ENCODE results near the gene KCNQ1. TPM values are rescaled to one million over a fixed set of nuclear protein-coding genes. Genes with fewer than 3 reads are reported as not detected.
A peak's percentile ranks its signal among the peaks of the same experiment; 100 is the strongest.

The KCNQ1 gene
- total and polyA plus RNA-seq, 2 of the 13 experiments (the other 11 are each of a cell fraction or from before 2014, with no cell fraction given): 0.02 to 0.08 TPM

DNA sequence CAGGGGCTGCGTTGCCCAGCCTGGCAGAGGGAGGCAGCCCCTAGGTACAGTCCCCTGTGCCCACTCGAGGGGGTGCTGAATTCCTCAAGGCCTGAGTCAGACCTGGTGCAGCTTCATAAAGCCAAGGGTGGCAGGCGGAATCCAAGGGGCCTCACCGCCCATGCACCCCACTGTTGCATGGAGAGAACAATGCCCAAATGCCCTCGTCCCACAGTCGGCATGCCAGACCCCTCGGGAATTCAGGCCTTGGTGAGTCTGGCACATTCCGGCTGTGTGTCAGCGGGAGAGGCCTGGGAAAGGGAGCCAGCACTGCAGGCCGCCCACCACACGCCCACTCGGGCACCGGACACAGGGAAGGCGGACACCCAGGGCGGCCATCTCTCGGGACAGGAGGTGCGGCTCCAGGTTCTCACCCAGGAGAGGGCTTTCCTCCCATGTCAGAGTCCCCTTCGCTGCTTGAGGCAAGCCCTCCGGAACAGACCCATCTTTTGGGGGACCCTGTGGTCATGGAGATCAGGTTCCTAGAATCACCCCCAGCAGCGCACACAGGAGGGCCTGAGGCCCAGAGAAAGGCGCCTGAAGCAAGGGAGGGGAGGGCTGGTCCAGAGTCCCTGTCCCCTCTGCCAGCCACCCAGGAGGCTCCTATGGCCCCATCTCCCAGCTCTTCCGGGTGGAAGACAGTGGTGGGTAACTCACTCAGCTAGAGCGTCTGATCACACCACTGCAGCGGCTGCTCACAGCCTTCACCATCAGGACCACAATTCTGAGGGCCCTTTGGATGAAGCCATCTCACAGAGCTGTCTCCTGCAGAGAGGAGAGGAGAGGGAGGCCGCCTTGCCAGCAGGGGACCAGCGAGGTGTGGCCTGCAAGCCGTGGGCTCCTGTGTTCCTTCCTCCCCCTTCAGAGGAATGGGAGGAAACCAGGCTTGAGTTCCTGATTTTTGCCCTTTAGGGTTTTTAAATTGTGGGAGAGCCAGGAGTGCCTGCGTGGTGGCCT is 286.6 kb downstream of the KCNQ1 start (continued):
- TF ChIP-seq ZNF800 (CRISPR knock-in tag; IDR thresholded peaks at IDR 0.05): 0 out of 2 replicates have a peak, but pooled peaks have one; percentile 55
- no peak for TF ChIP-seq FOXM1 (CRISPR knock-in tag; IDR thresholded peaks at IDR 0.05)
- TF ChIP-seq MED13 (CRISPR knock-in tag; IDR thresholded peaks at IDR 0.05): peak; percentile 56; the same call in 1 of the 2 replicates
- no peak for TF ChIP-seq GABPA (IDR thresholded peaks at IDR 0.05; ENCODE audit: low read depth, low read length)
- 0 out of 2 replicates have a peak, but pooled peaks have one; percentile 37 for TF ChIP-seq GABPA (CRISPR knock-in tag; IDR thresholded peaks at IDR 0.05; ENCODE audit: low read depth)
- 0 out of 2 replicates have a peak, but pooled peaks have one; percentile 54 for TF ChIP-seq ZNF354B (CRISPR knock-in tag; IDR thresholded peaks at IDR 0.05)
- TF ChIP-seq ELF1 (CRISPR knock-in tag; IDR thresholded peaks at IDR 0.05): peak; percentile 71
- TF ChIP-seq ZNF549 (CRISPR knock-in tag; IDR thresholded peaks at IDR 0.05): no peak
- no peak for TF ChIP-seq BCL3 (CRISPR knock-in tag; IDR thresholded peaks at IDR 0.05)
- TF ChIP-seq SSRP1 (CRISPR knock-in tag; IDR thresholded peaks at IDR 0.05): peak; percentile 90
- TF ChIP-seq MXD4 (CRISPR knock-in tag; IDR thresholded peaks at IDR 0.05): no peak
- TF ChIP-seq SAFB2 (CRISPR knock-in tag; IDR thresholded peaks at IDR 0.05; ENCODE audit: borderline replicate concordance, low read depth): 0 out of 2 replicates have a peak, but pooled peaks have one; percentile 8
- no peak for TF ChIP-seq SMARCE1 (IDR thresholded peaks at IDR 0.05; ENCODE audit: borderline replicate concordance)
- TF ChIP-seq PCBP1 (IDR thresholded peaks at IDR 0.05; ENCODE audit: borderline replicate concordance, low read depth, low read length): 0 out of 2 replicates have a peak, but pooled peaks have one; percentile 42
- TF ChIP-seq TBX2 (CRISPR knock-in tag; IDR thresholded peaks at IDR 0.05; ENCODE audit: borderline replicate concordance): no peak
- TF ChIP-seq, protein P1, sequence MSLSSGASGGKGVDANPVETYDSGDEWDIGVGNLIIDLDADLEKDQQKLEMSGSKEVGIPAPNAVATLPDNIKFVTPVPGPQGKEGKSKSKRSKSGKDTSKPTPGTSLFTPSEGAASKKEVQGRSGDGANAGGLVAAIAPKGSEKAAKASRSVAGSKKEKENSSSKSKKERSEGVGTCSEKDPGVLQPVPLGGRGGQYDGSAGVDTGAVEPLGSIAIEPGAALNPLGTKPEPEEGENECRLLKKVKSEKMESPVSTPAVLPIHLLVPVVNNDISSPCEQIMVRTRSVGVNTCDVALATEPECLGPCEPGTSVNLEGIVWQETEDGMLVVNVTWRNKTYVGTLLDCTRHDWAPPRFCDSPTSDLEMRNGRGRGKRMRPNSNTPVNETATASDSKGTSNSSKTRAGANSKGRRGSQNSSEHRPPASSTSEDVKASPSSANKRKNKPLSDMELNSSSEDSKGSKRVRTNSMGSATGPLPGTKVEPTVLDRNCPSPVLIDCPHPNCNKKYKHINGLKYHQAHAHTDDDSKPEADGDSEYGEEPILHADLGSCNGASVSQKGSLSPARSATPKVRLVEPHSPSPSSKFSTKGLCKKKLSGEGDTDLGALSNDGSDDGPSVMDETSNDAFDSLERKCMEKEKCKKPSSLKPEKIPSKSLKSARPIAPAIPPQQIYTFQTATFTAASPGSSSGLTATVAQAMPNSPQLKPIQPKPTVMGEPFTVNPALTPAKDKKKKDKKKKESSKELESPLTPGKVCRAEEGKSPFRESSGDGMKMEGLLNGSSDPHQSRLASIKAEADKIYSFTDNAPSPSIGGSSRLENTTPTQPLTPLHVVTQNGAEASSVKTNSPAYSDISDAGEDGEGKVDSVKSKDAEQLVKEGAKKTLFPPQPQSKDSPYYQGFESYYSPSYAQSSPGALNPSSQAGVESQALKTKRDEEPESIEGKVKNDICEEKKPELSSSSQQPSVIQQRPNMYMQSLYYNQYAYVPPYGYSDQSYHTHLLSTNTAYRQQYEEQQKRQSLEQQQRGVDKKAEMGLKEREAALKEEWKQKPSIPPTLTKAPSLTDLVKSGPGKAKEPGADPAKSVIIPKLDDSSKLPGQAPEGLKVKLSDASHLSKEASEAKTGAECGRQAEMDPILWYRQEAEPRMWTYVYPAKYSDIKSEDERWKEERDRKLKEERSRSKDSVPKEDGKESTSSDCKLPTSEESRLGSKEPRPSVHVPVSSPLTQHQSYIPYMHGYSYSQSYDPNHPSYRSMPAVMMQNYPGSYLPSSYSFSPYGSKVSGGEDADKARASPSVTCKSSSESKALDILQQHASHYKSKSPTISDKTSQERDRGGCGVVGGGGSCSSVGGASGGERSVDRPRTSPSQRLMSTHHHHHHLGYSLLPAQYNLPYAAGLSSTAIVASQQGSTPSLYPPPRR (CRISPR knock-in tag; IDR thresholded peaks at IDR 0.05; ENCODE audit: borderline replicate concordance): no peak

All from HepG2 (cell line).